HG03342 (cell line): Measurements from ENCODE around the gene SLFN5.
"Not testable (repeated sequence)": the region's sequence is repeated elsewhere in the genome, so short reads cannot be mapped to it uniquely, and the experiment has no call there.

ENCODE experiments used
- ATAC-seq: cut with Tn5 transposase; IDR thresholded peaks from one replicate; pipeline ENCODE4 v1.9.1; 2021; ENCODE audit warnings: mild to moderate bottlenecking, moderate library complexity; ENCODE audit not compliant: unreplicated experiment

The SLFN5 gene

DNA sequence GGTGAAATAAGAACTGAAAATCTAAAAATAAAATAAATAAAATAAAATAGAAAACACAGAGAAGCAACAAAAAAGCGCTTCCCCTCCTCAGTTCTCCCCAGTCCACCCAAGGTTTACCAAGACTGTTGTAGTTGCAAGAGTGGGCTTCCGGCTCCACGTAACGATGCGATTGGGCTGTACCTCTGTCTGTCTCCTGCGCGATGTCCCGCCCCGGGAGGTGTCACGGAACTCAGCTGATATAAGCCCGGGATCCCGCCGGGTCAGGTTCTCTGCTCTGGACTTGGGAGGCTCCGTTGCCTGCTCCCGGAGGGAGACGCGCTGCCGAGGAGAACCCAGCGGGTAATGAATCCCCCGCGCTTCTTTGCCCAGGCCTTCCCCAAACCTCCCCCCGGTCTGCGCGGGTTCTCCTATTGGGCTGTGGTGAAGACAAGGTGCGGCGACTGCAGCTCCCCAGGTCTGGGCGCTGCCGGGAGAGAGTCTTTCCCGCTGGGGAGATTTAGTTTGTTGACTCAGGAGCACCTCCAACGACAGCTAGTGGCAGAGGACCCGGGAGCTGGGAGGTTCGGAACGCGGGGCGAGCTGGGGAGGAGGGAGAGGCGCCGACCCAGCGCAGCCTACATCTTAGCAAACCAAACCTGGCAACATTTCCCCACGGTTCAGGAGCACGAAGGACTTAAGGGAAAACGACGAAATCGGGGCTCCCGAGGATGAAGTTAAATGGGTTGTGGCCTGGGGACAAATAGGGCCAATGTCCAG, at the start of gene SLFN5:
Gene SLFN5, plus strand, starts transcription at position 268 of the 756 bp plus-strand sequence. CDS start 15,619 bp downstream, outside the sequence.
- ATAC-seq = peak; percentile 64

DNA sequence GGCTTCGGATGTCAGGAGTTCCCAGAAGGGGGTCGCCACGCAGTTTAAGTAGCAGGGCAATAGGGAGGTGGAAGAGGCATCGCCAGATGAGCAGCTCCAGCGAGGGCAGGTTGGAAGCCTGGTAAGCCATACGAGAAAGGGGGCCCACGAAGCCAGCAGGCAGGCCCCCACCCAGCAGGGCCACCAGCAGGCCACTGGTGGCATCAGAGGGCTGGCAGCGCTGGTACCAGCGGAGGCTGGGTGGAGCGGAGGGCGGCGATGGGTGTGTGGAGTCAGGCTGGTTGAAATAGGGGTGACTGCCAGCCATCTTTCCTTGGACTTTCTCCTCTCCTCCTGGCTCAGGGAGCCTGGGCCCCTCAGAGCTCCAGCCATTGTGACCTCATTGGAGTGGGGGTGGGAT, 48.9 kb upstream of the SLFN5 start, which contains the start of gene SLC35G3:
Gene SLC35G3, minus strand, starts transcription at position 393 of the 400 bp plus-strand sequence. Its CDS starts 86 bp downstream, at position 307.
- ATAC-seq = not testable (repeated sequence)

DNA sequence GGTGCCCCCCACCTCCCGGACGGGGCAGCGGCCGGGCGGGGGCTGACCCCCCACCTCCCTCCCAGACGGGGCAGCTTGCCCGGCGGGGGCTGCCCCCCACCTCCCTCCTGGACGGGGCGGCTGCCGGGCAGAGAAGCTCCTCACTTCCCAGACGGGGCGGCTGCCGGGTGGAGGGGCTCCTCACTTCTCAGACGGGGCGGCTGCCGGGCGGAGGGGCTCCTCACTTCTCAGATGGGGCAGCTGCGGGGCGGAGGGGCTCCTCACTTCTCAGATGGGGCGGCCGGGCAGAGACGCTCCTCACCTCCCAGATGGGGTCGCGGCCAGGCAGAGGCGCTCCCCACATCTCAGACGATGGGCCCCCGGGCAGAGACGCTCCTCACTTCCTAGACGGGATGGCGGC, 47.8 kb upstream of the SLFN5 start:
- ATAC-seq = not testable (repeated sequence)

DNA sequence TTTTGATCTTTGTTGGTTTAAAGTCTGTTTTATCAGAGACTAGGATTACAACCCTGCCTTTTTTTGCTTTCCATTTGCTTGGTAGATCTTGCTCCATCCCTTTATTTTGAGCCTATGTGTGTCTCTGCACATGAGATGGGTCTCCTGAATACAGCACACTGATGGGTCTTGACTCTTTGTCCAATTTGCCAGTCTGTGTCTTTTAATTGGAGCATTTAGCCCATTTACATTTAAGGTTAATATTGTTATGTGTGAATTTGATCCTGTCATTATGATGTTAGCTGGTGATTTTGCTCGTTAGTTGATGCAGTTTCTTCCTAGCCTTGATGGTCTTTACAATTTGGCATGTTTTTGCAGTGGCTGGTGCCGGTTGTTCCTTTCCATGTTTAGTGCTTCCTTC, 40.3 kb upstream of the SLFN5 start:
- ATAC-seq = not testable (repeated sequence)

DNA sequence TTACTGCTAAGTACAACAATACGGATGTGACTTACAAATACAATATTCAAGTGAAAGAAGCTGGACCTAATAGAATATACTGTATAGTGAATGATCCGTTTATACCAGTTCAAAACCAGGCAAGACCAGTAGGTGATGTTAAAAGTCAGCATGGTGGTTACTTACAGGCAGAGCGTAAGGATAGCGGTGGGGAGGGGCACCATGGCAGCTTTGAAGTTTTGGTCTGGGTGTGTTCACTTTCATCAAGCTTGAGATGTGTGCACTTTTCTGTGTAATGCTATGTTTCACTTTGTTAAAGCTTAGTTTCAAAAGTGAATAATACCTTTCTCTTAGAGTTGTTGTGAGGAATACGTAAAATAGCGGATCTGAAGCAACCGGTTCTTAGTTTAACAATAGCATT, 32.1 kb upstream of the SLFN5 start:
- ATAC-seq = no peak

DNA sequence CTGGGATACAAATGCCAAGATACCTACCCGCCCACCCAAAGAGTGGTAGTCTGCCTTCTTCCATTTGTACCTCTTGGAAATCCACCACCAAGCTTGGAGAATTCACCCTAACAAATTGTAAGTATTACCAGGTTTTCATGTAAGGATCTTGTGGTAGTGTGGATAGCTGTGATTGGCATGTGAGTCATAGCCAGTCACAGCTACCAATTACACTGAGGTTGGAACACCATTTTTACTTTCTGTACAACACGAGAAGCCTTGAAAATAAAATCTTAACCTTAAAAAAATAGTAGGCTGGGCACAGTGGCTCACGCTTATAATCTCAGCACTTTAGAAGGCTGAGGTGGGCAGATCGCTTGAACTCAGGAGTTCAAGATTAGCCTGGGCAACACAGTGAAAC, 30.2 kb upstream of the SLFN5 start:
- no peak for ATAC-seq

DNA sequence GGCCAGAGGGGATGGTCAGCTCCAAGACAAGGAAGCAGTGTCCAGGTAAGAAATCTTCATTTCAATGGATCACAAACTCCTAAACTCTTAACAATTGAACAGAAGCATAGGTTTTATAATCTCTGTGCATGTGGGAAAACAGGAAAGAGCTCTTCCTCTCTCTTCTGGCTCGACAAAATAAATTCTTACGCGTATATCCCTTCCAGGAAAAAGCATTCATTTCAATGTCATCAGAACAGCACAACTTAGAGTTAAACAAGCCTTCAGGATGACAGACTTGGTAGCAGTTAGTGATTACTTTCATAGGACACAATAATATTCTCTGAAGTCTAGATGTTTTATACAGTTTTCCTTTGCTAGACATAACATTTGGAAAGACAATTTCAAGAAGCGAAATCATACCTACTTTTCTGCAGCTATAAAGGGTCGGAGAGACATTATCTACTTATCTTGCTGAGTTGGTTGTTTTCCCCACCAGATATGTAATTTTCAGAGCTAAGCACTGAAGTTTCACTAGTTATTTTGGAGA, 29.4 kb upstream of the SLFN5 start:
- no peak for ATAC-seq

DNA sequence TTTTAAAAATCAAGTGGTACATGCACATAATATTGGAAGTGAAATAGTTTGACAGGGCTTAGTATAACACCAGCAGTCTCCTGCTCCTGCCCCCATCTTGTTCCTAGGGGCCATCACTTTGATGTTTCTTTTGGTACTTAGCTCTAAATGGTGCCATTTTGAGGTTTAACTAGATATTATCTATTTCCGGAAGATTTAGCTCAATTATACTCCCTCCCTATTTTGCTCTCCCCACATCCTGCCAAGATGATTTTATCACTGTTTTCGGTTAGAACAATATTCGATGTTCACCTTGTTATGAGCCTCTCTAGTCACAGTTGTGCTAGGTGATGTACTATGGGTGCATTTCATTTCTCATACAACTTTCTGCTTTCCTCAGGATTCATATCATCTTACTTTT, 28.7 kb upstream of the SLFN5 start:
- no peak for ATAC-seq

DNA sequence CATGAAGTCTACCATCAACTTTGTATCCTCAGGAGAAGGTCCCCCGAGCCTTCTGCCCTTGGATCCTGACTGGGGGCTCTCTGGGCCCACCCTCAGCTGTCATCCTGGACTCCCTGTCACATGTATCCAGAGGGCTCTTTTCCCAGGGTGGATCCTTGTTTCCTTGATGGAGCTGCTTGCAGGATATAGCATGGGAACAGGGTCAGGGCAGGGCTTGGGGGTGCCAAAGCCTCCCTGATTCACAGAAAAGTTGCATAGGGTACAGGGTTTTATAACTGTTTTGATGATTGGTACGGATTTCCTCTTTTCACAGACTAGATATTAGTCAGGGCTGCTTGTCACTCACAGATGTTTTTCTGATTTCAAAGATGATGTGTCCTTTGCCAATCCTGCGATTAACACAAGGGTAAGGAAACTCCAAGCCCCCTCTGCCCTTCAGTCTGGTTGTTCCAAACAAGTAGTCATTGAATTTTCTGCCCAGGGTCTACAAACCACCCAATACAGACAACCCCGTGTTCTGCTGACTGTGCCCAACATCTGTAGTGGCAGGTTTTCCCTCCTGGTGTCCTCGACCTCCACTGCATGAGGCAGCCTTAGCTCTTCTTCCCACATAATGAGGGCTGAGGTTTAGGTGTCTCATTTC, 28.1 kb upstream of the SLFN5 start:
- ATAC-seq = no peak

DNA sequence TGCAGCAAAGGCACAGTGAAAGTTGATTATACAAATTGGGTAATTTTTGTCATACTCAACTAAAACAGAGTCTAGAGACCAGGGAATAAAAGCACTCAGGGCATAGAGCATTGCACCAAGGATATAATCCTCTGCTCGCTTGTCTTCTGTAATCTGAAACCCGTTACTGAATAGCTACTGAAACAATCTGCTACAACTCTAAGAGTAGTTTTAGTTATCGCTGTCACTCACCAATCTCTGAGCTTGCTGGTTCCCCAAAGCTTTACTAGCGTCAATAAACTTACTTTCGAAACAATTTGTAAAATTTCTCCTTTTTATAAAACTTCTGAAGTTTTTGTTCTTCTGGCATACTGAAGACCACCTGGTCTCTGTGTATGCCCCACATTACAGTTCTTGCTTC, 25.8 kb upstream of the SLFN5 start:
- ATAC-seq = no peak

DNA sequence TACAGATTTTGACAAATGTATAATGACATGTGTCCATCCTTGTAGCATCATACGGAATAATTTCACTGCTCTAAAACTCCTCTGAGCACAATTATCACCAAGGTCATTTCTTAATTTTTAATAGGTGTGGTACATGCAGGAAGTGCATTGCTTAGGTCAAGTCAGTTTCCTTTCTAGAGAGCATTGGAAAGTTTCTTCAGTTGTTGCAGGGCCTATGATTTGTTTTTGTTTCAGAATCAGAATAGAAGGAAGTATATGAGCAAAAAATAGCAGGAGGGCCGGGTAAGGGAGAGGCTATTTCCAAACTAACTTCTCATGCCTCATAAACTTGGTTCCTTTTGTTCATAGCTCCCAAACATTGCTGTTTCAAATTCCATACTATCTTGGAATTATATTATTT, 24.0 kb upstream of the SLFN5 start:
- ATAC-seq = no peak

DNA sequence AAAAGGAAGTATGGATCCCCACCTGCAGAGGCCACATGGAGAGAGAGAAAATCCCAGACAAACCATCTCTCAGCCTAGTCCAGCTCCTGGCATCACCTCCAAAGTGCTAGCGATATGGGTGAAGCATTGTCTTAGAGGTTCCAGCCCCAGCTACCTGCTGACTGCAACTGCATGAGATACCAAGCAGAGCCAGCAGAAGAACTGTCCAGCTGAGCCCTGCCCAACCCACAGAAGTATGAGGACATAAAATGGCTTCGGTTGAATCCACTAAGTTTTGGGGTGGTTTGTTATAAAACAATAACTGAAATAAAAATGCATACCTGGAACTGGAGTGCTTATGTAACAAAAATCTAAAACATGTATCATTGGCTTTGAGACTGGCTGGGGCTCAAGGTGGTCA, 20.4 kb upstream of the SLFN5 start:
- no peak for ATAC-seq

DNA sequence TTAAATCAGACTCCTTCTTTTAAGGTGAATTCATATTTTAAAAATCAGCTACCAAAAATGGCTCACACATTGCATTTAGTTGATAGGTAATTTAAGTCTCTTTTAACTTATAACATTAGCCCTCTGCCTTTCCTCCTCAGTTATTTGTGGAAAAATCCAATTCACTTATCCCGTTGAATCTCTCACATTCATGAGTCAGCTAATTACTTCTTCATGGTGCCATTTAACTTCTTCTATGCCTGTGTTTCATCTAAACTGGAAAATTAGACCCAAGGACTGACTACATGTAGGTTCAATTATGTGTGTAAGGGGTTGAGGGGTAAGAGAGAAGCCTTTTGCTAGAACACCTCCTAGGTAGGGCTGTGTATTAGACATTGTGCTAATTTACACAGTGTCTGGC, 18.4 kb upstream of the SLFN5 start:
- ATAC-seq = no peak

DNA sequence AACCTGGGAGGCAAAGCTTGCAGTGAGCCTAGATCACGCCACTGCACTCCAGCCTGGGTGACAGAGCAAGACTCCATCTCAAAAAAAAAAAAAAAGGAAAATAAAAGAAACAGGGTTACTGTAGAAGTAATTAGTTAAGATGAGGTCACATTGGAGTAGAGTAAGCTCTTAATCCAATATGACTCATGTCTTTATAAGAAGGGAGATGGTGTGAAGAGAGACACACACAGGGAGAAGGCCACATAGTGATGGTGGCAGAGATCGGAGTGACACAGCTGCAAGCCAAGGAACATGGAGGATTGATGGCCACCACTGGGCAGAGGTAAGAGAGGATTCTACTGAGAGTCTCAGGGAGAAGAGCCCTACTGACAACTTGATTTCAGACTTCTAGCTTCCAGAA, 15.3 kb upstream of the SLFN5 start:
- no peak for ATAC-seq

DNA sequence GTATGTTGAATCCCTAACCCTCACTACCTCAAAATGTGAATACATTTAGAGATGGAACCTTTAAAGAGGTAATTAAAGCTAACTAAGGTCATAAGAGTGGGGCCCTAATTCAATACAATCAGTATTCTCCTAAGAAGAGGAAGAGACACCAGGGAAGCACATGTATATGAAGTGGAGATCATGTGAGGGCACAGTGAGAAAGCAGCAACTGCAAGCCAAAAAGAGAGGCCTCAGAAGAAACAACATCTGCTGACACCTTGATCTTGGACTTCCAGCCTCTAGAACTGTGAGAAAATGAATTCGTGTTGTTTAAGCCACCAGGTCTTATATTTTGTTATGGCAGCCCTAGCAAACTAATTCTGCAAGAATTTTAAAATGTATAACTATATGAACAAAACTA, 13.2 kb upstream of the SLFN5 start:
- ATAC-seq = no peak

DNA sequence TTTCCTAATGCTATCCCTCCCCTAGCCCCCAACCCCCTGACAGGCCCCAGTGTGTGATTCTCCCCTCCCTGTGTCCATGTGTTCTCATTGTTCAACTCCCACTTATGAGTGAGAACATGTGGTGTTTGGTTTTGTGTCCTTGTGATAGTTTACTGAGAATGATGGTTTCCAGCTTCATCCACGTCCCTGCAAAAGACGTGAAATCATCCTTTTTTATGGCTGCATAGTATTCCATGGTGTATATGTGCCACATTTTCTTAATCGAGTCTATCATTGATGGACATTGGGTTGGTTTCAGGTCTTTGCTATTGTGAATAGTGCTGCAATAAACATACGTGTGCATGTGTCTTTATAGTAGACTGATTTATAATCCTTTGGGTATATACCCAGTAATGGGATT, 8.6 kb upstream of the SLFN5 start:
- ATAC-seq = not testable (repeated sequence)

DNA sequence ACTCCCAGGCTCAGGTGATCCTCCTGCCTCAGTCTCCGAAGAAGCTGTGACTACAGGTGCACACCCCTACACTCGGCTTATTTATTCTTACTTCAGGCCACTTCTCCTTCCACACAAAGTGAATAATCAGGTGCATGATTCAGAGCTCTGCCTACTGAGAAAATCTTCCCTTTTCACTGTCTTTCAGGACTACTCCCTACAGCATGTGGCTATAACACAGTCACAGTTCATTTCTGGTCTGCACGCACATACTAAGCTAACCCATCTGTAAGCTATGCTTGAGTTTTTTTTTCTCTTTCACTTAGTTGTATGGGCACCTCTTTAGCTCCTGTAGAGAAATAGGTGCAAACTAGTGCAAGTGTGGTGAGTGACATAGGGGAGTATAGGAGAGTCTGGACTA, 7.6 kb upstream of the SLFN5 start:
- ATAC-seq = no peak

DNA sequence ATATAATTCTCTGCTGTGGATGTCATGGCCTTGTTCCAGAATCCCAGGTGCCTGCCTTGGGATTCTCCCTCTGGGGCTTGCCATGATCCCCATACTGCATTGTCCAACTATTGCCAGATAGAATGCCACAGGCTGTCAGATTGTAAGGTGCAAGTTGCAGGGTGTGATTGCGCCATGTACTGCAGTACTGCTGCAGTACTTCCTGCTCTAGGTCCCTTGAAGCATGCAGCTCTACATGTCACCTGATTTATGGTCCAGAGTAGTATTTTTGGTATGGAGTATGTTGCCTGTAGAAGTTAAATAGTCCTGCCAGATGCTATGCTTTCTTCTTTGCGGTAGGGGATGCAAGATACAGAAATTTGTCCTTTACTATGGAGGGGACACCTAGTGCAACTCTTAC, 7.0 kb upstream of the SLFN5 start:
- no peak for ATAC-seq

DNA sequence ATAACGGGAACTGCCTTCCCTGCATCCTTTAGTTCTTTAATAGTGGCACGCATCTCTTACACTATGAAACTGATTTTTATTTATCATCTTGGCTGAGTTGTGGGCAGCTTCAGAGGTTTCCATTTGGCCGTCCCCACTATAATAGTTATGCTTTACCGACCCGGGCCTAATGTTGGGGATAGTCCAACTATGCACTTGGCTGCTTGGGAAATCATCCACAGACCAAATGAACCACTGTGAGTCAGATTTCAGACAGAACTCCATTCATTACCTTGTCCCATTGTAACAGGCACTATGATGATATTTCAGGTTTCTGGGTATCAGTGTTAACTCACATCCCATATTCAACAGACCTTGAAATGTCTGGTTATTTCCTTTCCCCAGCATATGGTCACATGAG, 6.1 kb upstream of the SLFN5 start:
- ATAC-seq = no peak

DNA sequence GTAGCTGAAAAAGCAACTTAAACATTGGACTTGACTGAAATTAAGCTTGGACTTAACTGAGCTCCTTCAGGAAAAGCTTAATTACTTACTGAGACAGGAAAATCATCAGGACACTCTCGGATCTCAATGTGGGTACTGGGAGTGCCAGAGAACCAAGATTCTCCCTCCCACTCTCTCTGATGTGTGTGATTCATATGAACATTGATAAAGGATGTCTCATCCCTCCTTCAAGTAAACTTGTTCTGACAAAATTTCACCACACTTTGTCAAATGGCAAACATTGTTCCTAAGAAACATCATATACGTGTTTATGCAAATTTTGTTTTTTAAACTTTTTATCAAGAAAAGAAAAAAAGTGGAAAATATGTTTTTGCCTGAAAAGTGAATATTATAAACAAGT, 4.1 kb upstream of the SLFN5 start:
- ATAC-seq = no peak

DNA sequence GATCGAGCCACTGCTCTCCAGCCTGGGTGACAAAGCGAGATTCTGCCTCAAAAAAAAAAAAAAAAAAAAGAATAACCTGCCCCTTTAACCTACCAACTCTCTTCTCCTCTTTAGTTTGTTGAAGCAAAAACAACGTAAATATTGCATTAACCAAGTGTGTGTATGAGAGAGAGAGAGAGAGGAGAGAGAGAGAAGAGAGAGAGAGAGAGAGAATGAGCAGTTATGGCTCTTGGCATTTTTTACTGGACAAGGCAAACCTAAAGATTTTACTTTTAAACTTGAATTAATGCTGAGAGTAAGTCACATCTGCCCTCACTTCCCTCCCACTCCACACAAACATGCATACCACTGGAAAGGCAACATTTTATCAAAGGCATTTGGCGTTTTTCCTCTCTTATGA, 3.0 kb upstream of the SLFN5 start:
- no peak for ATAC-seq

DNA sequence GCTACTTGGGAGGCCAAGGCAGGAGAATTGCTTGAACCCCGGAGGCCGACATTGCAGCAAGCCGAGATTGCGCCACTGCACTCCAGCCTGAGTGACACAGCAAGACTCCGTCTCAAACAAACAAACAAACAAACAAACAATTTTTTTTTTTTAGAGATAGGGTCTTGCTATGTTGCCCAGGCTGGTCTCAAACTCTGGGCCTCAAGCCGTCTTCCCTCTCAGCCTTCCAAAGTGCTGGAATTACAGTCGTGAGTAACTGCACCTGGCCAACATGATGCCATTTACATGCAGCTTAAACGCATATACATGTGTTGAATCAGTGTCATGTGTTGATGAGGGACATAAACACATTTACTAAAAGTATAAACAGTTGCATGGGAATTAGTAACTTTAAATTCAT, 2.0 kb upstream of the SLFN5 start:
- ATAC-seq = no peak
